ENCODE results near the gene C1orf53.

C1orf53 gene

DNA sequence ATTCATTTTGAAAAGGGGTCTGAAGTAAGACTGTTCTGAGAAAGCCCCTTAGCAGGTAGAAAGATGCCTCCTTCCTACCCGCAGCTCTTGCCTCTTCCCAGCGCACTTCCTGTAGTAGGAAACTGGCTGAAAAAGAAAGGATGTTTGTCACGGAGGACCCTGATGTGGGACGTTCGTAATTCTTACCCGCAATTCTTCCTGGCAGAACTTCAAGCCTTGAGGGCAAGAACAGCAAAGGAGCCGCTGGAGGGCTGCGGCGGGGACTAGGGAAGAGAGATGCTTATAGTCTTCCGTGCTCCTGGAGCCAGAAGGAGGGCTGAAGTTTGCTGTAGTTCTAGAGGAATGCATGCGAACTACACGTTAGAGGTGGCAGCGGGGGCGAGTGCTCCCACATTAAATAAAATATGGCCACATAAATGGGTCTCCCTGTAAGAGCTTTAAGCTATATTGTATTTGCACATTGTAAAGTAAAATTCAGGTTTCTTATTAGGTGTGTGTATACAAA is 6.3 kb downstream of the C1orf53 start:
- H3K36me3 ChIP-seq (ENCODE audit: low read length): no peaks in the 10 kb centered on the region
- no peak overlapping the region for H3K4me2 ChIP-seq (ENCODE audit: low read depth, low read length, poor library complexity, severe bottlenecking)
- H3K9ac ChIP-seq (ENCODE audit: low read length): no peak overlapping the region
- H3K9me2 ChIP-seq (replicated peaks; ENCODE audit: insufficient read depth, low read length): no peaks in the 10 kb centered on the region
- H3K79me2 ChIP-seq (ENCODE audit: insufficient read depth, low read length): no peaks in the 10 kb centered on the region
- no peak overlapping the region for H2AFZ ChIP-seq (ENCODE audit: low read depth, low read length, severe bottlenecking)
- no peaks in the 10 kb centered on the region for H4K20me1 ChIP-seq (ENCODE audit: low read depth, low read length)
- H3K27ac ChIP-seq (ENCODE audit: low read depth, low read length): no peak overlapping the region
- no peak overlapping the region for H3K4me3 ChIP-seq (ENCODE audit: insufficient read depth, low read length, poor library complexity, severe bottlenecking)
- TF ChIP-seq EZH2phosphoT487 (conservative IDR thresholded peaks at IDR 0.05; ENCODE audit: low read length): no peak
- TF ChIP-seq, protein P1, sequence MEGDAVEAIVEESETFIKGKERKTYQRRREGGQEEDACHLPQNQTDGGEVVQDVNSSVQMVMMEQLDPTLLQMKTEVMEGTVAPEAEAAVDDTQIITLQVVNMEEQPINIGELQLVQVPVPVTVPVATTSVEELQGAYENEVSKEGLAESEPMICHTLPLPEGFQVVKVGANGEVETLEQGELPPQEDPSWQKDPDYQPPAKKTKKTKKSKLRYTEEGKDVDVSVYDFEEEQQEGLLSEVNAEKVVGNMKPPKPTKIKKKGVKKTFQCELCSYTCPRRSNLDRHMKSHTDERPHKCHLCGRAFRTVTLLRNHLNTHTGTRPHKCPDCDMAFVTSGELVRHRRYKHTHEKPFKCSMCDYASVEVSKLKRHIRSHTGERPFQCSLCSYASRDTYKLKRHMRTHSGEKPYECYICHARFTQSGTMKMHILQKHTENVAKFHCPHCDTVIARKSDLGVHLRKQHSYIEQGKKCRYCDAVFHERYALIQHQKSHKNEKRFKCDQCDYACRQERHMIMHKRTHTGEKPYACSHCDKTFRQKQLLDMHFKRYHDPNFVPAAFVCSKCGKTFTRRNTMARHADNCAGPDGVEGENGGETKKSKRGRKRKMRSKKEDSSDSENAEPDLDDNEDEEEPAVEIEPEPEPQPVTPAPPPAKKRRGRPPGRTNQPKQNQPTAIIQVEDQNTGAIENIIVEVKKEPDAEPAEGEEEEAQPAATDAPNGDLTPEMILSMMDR (IDR thresholded peaks at IDR 0.05; ENCODE audit: insufficient read depth, low read length, poor library complexity, severe bottlenecking): no peak
- H3F3A ChIP-seq (ENCODE audit: insufficient read depth): 0 out of 2 replicates have a peak, but pooled peaks cover 5% of the 10 kb centered on the region
- H3K9me3 ChIP-seq (ENCODE audit: insufficient read depth, low read length): no peaks in the 10 kb centered on the region
- H3K27me3 ChIP-seq (ENCODE audit: low read length): no peaks in the 10 kb centered on the region

DNA sequence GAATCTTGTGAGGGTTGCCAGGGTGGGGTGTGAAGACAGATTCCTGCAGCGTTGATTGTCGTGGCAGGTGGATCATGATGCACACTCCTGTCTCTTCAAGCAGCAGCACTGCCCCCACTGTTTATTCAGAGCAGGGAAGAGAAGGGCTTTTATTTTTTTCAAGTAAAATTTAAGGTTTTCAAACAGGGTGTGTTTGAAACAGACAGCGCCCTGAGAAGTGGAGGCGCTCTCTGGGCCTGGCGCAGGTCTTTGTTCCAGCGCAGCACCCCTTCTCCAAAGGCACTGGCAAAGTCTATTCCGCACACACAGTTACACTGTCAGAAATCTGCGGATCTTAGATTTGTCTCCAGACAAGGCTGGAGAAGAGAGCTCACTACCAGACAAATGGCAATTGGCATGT is 7.0 kb downstream of the C1orf53 start:
- Histone ChIP-seq H3K9me3 (ENCODE audit: insufficient read depth, low read length) (no peaks in the 10 kb centered on the region), H3K79me2 (ENCODE audit: insufficient read depth, low read length) (no peaks in the 10 kb centered on the region), H3K27me3 (ENCODE audit: low read length) (no peaks in the 10 kb centered on the region), H3F3A (ENCODE audit: insufficient read depth) (0 out of 2 replicates have a peak, but pooled peaks cover 5% of the 10 kb centered on the region), H3K4me3 (ENCODE audit: insufficient read depth, low read length, poor library complexity, severe bottlenecking) (no peak overlapping the region), H3K36me3 (ENCODE audit: low read length) (no peaks in the 10 kb centered on the region), H2AFZ (ENCODE audit: low read depth, low read length, severe bottlenecking) (no peak overlapping the region), H3K9me2 (replicated peaks; ENCODE audit: insufficient read depth, low read length) (no peaks in the 10 kb centered on the region), H3K4me2 (ENCODE audit: low read depth, low read length, poor library complexity, severe bottlenecking) (no peak overlapping the region), H3K27ac (ENCODE audit: low read depth, low read length) (no peak overlapping the region), H3K9ac (ENCODE audit: low read length) (no peak overlapping the region), H4K20me1 (ENCODE audit: low read depth, low read length) (no peaks in the 10 kb centered on the region)
- TF ChIP-seq, protein P1 (IDR thresholded peaks at IDR 0.05; ENCODE audit: insufficient read depth, low read length, poor library complexity, severe bottlenecking): no peak
- no peak for TF ChIP-seq EZH2phosphoT487 (conservative IDR thresholded peaks at IDR 0.05; ENCODE audit: low read length)

DNA sequence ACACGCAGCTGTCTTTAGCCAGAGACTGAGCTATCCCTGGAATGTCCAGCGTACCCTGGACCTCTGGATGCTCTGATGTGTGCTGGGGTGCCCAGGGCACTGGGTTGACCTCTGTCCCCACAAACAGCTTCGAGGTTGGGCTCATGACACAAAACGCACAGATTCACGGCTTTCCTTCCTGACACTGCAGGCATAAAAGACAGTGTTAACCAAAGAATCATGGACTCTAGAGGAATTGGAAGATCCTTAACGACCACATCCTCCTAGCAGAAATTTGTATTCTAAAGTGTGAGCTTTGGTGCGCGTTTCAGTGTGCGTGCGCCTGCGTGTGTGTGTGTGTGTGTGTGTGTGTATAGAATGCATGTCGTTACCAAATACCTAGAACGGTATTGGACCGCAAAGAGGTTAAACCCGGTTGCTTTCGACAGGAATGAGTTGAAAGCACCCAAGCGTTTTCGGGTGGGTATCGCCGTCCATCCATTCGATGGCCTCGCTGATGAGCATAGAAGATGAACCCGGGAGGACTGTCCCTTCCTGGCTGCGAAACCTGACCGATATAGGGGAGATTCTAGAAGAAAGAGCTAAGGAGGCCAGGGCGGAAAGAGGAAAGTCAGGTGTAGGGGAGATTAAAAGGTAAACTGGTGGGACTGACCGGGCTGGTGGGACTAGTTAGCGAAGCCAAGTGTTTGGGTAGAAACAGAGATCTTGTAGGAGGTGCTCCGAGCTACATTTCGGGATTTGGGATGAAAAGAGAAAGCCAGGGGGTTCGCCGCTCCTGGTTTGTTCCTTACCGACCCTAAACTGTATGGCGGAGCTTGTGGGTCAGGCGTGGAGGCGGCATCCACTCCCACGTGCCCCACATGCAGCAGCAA is 7.9 kb downstream of the C1orf53 start:
- Histone ChIP-seq H3K9me3 (ENCODE audit: insufficient read depth, low read length) (no peaks in the 10 kb centered on the region), H3K36me3 (ENCODE audit: low read length) (no peaks in the 10 kb centered on the region), H3K9me2 (replicated peaks; ENCODE audit: insufficient read depth, low read length) (no peaks in the 10 kb centered on the region), H3K27ac (ENCODE audit: low read depth, low read length) (no peak overlapping the region), H3K79me2 (ENCODE audit: insufficient read depth, low read length) (no peaks in the 10 kb centered on the region), H3K9ac (ENCODE audit: low read length) (no peak overlapping the region), H2AFZ (ENCODE audit: low read depth, low read length, severe bottlenecking) (no peak overlapping the region), H3K4me3 (ENCODE audit: insufficient read depth, low read length, poor library complexity, severe bottlenecking) (no peak overlapping the region), H3F3A (ENCODE audit: insufficient read depth) (0 out of 2 replicates have a peak, but pooled peaks cover 5% of the 10 kb centered on the region), H4K20me1 (ENCODE audit: low read depth, low read length) (no peaks in the 10 kb centered on the region), H3K4me2 (ENCODE audit: low read depth, low read length, poor library complexity, severe bottlenecking) (no peak overlapping the region), H3K27me3 (ENCODE audit: low read length) (no peaks in the 10 kb centered on the region)
- TF ChIP-seq, protein P1 (IDR thresholded peaks at IDR 0.05; ENCODE audit: insufficient read depth, low read length, poor library complexity, severe bottlenecking): no peak
- no peak for TF ChIP-seq EZH2phosphoT487 (conservative IDR thresholded peaks at IDR 0.05; ENCODE audit: low read length)

Measured in SU-DHL-6 (cell line).